Activated T-helper 9 cell treated with anti-CD3 and anti-CD28 coated beads, Interleukin-2, amount 50 U/mL, for 16 hours (primary cell): ENCODE results near the gene SDCCAG8.
"Not testable (repeated sequence)": the region's sequence is repeated elsewhere in the genome, so short reads cannot be mapped to it uniquely, and the experiment has no call there.

Experiments
- DNase-seq: peaks from one replicate; pipeline ENCODE4 v3.0.0-alpha.2; 2020; ENCODE audit warnings: low read depth

SDCCAG8 gene

GRCh38 chr1:243332440-243332839, 76.6 kb downstream of the SDCCAG8 start:
- DNase-seq, result no peak

GRCh38 chr1:243335292-243335691, 79.5 kb downstream of the SDCCAG8 start:
- DNase-seq, result no peak

GRCh38 chr1:243336163-243336562, 80.3 kb downstream of the SDCCAG8 start:
- DNase-seq, result no peak

GRCh38 chr1:243338848-243339247, 83.0 kb downstream of the SDCCAG8 start:
- not testable (repeated sequence) for DNase-seq

GRCh38 chr1:243341074-243341473, 85.2 kb downstream of the SDCCAG8 start:
- no peak for DNase-seq

- DNase-seq, result no peak
These were observed 88.4 kb downstream of the SDCCAG8 start for GRCh38 chr1:243343970-243344937.

- no peak for DNase-seq
These were observed 89.4 kb downstream of the SDCCAG8 start for GRCh38 chr1:243345205-243345604.

GRCh38 chr1:243346016-243346415, 90.2 kb downstream of the SDCCAG8 start:
- DNase-seq, result no peak

GRCh38 chr1:243346468-243346867, 90.6 kb downstream of the SDCCAG8 start:
- no peak for DNase-seq

- DNase-seq, result no peak
These were observed 92.5 kb downstream of the SDCCAG8 start for GRCh38 chr1:243348331-243348730.

GRCh38 chr1:243349128-243349527, 93.3 kb downstream of the SDCCAG8 start:
- no peak for DNase-seq

- no peak for DNase-seq
These were observed 95.5 kb downstream of the SDCCAG8 start for GRCh38 chr1:243351337-243351736.

GRCh38 chr1:243354511-243355153, 98.8 kb downstream of the SDCCAG8 start:
- DNase-seq, result no peak

- DNase-seq, result no peak
These were observed 108.0 kb downstream of the SDCCAG8 start for GRCh38 chr1:243363832-243364231.

GRCh38 chr1:243364330-243364729, 108.5 kb downstream of the SDCCAG8 start:
- no peak for DNase-seq

- DNase-seq, result no peak
These were observed 109.0 kb downstream of the SDCCAG8 start for GRCh38 chr1:243364866-243365265.

GRCh38 chr1:243367314-243367713, 111.5 kb downstream of the SDCCAG8 start:
- no peak for DNase-seq

- DNase-seq, result no peak
These were observed 118.6 kb downstream of the SDCCAG8 start for GRCh38 chr1:243374412-243374811.

- no peak for DNase-seq
These were observed 119.8 kb downstream of the SDCCAG8 start for GRCh38 chr1:243375596-243375995.

- no peak for DNase-seq
These were observed 122.8 kb downstream of the SDCCAG8 start for GRCh38 chr1:243378669-243379068.

GRCh38 chr1:243379208-243379607, 123.4 kb downstream of the SDCCAG8 start:
- DNase-seq, result no peak

- DNase-seq, result no peak
These were observed 123.9 kb downstream of the SDCCAG8 start for GRCh38 chr1:243379706-243380105.

- DNase-seq, result no peak
These were observed 132.4 kb downstream of the SDCCAG8 start for GRCh38 chr1:243388276-243388675.
